ENCODE data around the gene ZNF132. TPM values are rescaled to one million over a fixed set of nuclear protein-coding genes. Genes with fewer than 3 reads are reported as not detected.

Gene ZNF132
- total RNA-seq, 4 donors from 2014 or later, result 2.2 to 4.5 (median 2.8) TPM

GRCh38 chr19:58479736-58480480 is 40.0 kb upstream of the ZNF132 start:
- intact Hi-C loops (cut with DNase I; ENCODE audit: low total_unique reads), result no loop called here
- 88 to 92% methylated on average over 26 to 27 of the region's 28 CpGs for WGBS, 2 donors
- no peak for TF ChIP-seq POLR2A (IDR thresholded peaks at IDR 0.05)
- TF ChIP-seq CTCF (IDR thresholded peaks at IDR 0.05), result no peak
- no peak overlapping the region for H3K4me3 ChIP-seq (ENCODE audit: low read depth, poor library complexity, severe bottlenecking)
- no peak for DNase-seq (ENCODE audit: low spot score in 2 of 2)

- DNase-seq (ENCODE audit: low spot score in 2 of 2), result no peak
- no peak overlapping the region for H3K4me3 ChIP-seq (ENCODE audit: low read depth, poor library complexity, severe bottlenecking)
- intact Hi-C loops (cut with DNase I; ENCODE audit: low total_unique reads), result no loop called here
- TF ChIP-seq CTCF (IDR thresholded peaks at IDR 0.05) (no peak), POLR2A (IDR thresholded peaks at IDR 0.05) (no peak)
- 88 to 89% methylated on average over 7 of the region's 7 CpGs for WGBS, 2 donors
Observed at GRCh38 chr19:58479303-58479702, 39.4 kb upstream of the ZNF132 start.

- no peak for DNase-seq (ENCODE audit: low spot score in 2 of 2)
- H3K4me3 ChIP-seq (ENCODE audit: low read depth, poor library complexity, severe bottlenecking), result no peak overlapping the region
- 88 to 91% methylated on average over 1 of the region's 1 CpG for WGBS, 2 donors
- no peak for TF ChIP-seq CTCF (IDR thresholded peaks at IDR 0.05)
- no peak for TF ChIP-seq POLR2A (IDR thresholded peaks at IDR 0.05)
- intact Hi-C loops (cut with DNase I; ENCODE audit: low total_unique reads), result no loop called here
Observed at GRCh38 chr19:58477871-58478270, 37.9 kb upstream of the ZNF132 start.

- intact Hi-C loops (cut with DNase I; ENCODE audit: low total_unique reads), result no loop called here
- H3K4me3 ChIP-seq (ENCODE audit: low read depth, poor library complexity, severe bottlenecking), result no peak overlapping the region
- DNase-seq (ENCODE audit: low spot score in 2 of 2), result no peak
- 83 to 88% methylated on average over 11 to 15 of the region's 15 CpGs for WGBS, 2 donors
- no peak for TF ChIP-seq CTCF (IDR thresholded peaks at IDR 0.05)
- no peak for TF ChIP-seq POLR2A (IDR thresholded peaks at IDR 0.05)
Observed at GRCh38 chr19:58477130-58477529, 37.2 kb upstream of the ZNF132 start.

- 4% methylated on average over 27 of the region's 27 CpGs for WGBS, 2 donors
- TF ChIP-seq POLR2A (IDR thresholded peaks at IDR 0.05), result no peak
- TF ChIP-seq CTCF (IDR thresholded peaks at IDR 0.05), result no peak
- peak overlapping the region; percentile 34 for H3K4me3 ChIP-seq (ENCODE audit: low read depth, poor library complexity, severe bottlenecking)
- no peak for DNase-seq (ENCODE audit: low spot score in 2 of 2)
- intact Hi-C loops (cut with DNase I; ENCODE audit: low total_unique reads), result no loop called here
Observed at GRCh38 chr19:58476498-58477015, 36.6 kb upstream of the ZNF132 start.
